Measurements from ENCODE around the gene PAF1.

Gene PAF1

DNA sequence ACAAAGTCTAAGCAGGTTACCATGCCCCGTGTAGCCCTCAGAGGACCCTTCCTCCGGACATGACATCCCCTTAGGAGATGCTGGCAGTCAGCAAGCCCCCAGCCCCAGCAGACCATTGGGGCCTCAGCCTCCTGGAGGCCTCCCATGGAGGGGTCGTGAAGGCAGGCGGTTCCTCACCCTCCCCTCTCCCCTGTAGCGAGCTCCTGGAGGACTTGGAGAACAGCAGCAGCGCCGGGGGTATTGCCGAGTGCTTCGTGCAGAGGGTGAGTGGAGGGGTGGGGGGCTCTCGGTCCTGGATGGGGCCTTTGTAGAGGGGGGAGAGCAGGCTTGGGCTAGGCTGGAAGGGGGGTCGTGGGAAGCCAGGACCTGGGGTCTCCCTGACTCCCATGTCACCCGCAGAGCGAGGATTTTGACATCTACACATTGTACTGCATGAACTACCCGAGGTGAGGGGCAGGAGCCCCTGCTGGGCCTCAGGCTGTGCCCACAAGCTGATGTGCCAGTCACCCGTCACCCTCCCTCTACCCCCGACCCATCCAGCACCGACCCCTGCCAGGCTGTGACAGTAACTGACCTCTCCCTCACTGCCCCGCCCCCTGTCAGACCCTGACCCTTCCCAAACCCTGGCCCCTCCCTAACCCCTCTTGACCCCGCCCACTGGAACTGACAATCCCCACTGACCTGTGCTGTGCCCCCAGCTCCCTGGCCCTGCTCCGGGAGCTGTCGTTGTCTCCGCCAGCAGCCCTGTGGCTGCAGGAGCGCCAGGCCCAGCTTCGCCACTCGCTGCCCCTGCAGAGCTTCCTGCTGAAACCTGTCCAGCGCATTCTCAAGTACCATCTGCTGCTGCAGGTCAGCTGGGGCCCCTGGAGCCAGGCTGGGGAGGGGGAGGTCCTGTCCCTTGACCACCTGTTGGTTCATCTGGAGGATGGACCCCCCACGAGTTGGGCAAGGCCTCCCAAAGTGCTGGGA lies 25.5 kb upstream of the PAF1 start:
- DNase-seq: no peak

DNA sequence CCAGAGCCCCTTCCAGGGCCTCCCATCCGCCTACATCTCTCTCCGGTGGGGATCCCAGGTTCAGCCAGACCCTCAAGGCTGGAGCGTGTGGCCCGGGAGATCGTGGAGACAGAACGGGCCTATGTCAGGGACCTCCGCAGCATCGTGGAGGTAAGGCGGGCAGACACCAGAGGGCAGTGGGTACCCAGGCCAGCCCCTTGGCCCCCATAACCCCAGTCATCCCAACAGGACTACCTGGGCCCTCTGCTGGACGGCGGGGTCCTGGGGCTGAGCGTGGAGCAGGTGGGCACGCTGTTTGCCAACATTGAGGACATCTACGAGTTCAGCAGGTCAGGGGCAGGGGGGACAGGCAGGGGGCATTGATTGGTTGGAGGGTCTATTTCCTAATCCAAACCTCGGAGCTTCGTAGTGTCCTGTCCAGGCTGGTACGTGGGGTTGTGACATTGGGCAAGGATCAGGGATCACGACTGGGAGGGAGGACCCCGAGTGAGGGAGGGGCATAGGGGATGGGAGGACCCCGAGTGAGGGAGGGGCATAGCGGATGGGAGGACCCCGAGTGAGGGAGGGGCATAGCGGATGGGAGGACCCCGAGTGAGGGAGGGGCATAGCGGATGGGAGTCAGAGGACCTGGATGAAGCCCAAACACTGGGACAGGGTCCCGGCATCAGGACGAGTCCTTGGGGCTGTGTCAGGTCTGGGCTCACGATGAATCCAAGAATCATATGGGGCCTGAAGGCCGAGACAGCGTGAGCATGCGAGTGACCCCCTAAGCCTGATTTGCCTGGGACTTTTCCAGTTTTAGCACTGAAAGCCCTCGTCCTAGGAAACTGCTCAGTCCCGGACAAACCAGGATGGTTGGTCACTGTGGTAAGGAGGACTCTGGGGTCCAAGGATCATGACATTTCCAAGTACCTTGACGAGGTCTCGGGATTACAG lies 24.5 kb upstream of the PAF1 start:
- no peak for DNase-seq

DNA sequence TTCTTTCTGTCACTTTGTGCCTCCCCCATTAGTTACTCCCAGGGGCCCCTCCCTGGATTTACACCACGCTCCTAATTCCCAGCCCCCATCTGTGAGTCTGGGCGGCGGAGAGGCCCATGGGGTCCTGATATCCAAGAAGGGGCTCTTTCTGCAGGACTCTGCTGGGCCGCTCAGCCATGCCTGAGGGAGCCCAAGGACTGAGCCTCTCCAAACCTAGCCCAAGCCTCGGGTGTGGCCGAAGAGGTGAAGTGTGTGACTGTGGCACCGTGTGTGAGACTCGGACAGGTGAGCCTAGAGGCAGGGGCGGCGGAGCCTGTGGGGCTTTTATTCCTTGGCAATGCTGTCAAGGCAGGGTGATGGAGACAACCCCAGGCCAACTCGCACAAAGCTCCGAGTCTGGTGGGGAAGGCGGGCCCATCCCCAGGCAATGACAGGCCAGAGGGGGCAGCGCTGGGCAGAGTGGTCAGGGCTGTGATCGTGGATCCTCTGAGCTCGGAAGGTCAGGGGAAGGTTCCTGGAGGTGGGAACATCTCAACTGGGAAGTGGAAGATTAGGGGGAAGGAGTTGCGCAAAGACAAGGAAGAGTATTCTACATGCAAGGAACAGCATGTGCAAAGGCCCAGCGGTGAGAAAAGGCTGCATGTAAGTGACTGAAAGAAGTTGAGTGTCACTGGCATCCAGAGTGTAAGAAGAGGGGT lies 23.2 kb upstream of the PAF1 start:
- no peak for DNase-seq

DNA sequence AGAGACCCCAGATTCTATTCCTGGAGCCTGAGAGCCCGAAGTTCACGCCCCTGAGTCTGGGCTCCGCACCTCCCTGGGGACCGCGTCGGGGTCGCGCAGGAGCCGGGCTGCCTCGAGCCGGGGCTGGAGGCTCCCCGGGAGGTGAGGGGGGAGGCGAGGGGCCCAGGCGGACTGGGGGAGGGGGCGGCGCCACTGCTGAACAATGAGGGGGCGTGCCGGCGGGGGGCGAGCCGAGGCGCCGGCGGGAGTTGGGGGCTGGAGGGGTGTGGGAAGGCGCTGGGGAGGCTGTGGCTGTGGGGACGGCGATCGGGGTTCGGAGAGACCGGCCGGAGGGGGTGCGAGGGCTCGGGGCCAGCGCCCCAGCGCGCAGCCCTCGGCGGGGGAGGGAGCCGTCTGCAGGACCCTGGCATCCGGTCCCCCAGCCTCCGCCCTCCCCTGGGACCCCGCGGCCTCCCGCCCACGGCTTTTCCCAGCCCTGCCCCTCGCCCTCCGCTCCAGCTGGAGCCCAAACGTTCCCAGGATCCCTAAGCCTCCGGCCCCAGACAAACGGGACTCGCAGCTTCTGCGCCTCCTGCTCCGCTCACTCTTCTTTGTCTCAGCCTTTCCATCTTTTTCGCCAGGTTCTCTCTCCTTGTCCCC lies 22.5 kb upstream of the PAF1 start:
- no peak for DNase-seq

DNA sequence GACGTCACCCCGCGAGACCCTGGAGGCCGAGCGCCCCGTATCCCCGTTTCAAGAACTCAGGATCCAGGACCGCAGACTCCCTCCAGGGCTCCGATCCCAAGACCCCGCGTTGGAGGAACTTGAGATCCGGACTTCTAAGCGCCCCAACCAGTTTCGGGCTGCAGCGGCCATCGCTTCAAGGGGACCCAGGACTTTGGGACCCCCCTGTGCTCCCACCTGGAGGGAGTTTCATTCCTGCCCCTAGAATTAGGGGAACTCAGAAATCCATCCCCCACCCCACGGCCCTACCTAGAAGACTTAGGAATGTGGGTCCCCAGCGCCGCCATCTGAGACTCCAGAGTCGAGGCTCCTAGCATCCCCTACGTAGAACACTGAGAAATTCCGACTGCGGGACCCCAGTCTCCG lies 22.0 kb upstream of the PAF1 start:
- DNase-seq: no peak

DNA sequence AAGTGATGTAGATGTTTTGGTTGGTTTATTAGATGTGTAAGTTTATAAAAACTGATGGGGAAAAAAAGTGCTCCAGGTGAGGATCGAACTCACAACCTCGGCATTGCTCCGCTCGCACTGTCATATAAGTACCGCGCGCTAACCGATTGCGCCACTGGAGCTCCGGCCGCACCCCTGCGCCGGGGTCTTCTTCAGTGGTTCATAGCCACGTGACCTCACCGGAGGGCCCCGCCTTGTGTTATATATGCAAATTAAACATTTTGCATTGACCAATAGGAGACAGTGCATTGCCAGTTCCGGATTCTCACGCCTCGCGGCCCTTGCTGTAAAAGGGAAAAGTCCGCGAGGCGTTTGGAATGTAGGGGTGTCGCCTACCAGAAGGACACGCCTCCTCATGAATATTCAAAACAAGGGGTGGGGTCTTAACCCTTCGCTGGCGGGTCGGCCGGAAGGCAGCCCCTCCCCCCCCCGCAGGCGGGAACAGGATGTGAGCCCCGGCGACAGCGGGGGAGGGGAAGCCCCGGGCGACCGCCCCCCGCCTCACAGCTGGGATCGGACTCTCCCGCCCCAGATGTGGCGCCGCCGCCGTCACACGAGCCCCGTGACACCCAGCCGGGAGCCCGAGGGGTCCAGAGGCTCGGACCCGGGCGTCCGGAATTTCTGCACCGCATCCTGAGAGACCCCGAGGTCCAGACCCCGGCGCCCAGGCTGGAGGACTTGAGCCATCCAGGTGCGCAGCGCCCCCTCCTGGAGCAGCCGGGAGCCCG lies 21.4 kb upstream of the PAF1 start, which contains the start of gene PLEKHG2:
Gene PLEKHG2 (plus strand): TSS at position 570 of the 767 bp plus-strand sequence. CDS start 1,418 bp downstream, outside the sequence.
- DNase-seq: peak; percentile 97

DNA sequence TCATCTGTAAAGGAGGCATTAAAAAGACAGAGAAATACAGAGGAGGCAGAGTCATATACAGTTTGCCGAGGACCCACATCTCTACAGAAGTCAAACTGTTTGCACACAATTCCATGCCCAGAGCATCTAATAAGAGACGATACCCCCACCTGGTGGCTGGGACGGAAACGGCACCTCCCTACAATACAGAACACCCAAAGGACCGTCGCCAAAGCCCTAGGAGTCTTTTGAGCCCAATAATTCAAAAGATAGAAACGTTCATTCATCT lies 20.9 kb upstream of the PAF1 start:
- peak; percentile 93 for DNase-seq

DNA sequence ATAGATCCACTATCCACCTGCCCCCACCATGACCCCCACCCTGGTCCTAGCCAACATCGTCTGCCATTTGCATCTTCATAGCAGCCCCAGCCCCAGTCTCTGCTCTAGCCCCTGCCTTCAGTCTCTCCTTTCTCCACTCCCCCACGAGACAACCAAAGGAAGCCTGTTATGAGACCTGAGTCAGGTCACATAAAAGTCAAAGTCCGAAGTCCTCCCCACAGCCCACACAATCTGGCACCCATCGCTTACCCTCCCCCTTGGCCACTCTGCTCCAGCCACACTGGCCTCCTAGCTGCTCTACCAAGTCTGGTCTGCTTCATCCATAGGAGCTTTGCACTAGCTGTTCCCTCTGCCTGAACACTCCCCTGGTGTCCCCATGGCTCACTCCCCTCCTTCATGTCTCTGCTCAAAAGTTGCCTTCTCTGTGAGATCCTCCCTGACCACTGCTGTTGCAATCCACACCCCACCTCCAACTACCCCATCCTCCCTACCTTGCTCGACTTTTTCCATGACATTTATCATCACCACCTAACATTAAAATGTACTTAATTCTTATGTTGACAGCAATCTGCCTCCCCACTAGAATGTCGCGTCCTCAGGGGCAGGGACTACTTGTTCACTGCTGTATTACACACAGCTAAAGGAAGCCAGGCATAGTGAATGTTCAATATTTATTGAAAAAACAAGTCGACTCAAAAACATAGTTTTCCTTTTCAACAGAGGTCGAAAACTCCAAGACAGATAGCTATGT lies 20.4 kb upstream of the PAF1 start:
- DNase-seq: no peak

DNA sequence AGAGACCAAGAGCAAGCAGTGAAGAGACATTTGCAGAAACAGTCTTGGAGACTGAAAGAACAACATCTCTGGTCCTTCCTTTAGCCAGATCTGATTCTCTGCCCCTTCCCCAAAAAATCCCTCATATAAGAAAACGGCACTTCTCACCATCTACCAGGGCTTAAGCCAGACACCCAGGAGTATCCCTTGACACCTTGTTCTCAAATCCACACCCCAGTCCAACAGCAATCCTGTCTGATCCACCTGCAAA lies 19.9 kb upstream of the PAF1 start:
- DNase-seq: no peak

DNA sequence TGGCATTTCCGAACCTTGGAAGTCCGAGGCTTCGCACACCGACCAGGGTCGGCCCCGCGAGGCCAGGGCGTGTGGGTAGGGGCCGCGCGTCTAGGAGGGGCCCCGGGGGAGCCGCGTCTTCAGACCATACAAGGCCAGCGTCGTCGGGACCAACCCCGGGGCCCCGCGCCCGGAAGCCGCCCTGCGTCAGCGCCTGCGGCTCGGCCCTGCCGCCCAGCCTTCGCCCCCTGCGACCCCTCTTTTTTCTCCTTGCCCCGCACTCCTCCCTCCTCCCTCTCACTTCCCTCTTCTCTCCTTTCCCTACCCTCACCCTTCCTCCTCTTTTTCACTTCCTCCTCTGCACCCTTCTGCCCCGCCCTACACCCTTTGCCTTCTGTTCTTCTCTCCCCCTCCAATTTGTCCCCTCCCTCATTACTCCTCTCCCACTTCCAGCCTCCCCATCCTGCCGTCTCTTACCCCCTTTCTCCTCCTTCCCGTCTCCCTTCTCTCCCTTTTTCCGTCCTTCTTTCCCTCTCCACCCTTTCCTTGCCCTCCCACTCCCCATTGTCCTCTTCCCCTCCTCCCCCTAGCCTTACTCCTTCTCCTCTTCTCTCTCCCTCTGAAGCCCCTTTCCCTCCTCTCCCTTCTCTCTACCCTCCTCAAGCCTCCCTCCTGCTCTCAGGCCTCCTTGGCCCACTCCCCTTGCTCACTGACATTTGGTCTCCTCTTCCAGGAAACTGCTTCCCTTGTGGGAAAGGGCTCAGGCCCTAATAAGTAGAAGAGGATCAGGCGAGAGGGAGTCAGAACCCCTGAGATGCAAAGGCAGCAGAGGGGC lies 19.3 kb upstream of the PAF1 start:
- DNase-seq: peak; percentile 63

DNA sequence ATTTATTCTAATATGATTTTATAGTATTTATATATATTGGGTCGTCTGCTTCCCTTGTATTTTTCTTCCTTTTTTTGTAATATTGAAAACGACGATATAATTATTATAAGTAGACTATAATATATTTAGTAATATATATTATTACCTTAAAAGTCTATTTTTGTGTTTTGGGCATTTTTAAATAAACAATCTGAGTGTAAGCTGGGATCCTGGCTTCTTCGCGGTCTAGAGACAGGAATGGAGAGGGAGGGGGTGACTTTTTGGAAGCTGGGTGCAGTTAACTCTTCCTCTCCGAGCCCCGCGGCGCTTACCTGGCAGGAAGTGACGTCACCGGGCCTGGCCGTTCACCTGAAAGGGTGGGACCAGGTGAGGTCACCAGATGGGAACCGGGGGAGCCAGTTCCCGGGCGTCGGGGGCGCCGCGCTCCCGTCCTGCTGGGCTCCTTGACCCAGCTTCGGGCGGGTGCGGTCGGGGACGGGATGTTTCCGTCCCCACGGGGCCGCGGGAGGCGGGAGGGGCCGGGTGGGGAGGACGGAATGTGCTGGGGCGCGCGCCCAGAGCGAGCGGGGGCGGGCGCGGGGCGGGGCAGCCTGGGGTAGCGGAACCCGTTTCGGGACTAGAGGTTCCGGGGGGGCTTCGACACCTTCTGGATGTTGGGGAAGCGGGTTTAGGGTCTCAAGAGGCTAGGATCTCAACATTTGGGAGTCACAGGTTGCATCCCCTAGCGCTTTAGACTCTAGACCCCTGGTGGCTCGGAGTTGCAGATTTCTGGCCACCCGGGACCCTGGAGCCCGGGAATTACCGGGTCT lies 18.5 kb upstream of the PAF1 start:
- peak; percentile 77 for DNase-seq

DNA sequence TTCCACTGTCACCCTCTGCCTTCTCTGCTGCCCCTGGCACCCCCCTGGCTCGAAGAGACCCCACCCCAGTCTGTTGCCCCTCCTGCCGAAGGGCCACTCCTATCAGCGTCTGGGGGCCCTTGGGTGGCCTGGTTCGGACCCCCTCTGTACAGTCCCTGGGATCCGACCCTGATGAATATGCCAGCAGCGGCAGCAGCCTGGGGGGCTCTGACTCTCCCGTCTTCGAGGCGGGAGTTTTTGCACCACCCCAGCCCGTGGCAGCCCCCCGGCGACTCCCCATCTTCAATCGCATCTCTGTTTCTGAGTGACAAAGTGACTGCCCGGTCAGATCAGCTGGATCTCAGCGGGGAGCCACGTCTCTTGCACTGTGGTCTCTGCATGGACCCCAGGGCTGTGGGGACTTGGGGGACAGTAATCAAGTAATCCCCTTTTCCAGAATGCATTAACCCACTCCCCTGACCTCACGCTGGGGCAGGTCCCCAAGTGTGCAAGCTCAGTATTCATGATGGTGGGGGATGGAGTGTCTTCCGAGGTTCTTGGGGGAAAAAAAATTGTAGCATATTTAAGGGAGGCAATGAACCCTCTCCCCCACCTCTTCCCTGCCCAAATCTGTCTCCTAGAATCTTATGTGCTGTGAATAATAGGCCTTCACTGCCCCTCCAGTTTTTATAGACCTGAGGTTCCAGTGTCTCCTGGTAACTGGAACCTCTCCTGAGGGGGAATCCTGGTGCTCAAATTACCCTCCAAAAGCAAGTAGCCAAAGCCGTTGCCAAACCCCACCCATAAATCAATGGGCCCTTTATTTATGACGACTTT lies 17.7 kb upstream of the PAF1 start:
- no peak for DNase-seq

DNA sequence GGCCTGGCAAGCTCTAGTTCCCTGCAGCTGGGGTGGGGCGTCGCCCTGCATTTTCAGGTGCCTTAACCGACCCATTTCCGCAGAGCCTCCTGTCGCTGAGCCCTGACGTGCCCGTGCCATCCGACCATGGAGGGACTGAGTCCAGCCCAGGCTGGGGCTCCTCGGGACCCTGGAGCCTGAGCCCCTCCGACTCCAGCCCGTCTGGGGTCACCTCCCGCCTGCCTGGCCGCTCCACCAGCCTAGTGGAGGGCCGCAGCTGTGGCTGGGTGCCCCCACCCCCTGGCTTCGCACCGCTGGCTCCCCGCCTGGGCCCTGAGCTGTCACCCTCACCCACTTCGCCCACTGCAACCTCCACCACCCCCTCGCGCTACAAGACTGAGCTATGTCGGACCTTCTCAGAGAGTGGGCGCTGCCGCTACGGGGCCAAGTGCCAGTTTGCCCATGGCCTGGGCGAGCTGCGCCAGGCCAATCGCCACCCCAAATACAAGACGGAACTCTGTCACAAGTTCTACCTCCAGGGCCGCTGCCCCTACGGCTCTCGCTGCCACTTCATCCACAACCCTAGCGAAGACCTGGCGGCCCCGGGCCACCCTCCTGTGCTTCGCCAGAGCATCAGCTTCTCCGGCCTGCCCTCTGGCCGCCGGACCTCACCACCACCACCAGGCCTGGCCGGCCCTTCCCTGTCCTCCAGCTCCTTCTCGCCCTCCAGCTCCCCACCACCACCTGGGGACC lies 16.9 kb upstream of the PAF1 start:
- DNase-seq: peak; percentile 77

DNA sequence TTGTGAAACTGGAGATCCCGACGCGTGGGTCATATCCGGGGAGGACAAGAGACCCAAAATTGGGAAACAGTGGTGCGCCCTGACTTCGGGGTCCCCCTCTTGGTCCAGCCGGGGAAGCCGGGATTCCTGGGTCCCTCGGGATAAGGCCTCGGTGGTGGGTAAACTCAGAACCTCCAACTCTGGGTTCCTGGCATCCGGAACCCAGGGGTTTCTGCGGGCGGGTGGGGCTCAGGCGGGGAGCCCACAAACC lies 16.4 kb upstream of the PAF1 start:
- DNase-seq: no peak

DNA sequence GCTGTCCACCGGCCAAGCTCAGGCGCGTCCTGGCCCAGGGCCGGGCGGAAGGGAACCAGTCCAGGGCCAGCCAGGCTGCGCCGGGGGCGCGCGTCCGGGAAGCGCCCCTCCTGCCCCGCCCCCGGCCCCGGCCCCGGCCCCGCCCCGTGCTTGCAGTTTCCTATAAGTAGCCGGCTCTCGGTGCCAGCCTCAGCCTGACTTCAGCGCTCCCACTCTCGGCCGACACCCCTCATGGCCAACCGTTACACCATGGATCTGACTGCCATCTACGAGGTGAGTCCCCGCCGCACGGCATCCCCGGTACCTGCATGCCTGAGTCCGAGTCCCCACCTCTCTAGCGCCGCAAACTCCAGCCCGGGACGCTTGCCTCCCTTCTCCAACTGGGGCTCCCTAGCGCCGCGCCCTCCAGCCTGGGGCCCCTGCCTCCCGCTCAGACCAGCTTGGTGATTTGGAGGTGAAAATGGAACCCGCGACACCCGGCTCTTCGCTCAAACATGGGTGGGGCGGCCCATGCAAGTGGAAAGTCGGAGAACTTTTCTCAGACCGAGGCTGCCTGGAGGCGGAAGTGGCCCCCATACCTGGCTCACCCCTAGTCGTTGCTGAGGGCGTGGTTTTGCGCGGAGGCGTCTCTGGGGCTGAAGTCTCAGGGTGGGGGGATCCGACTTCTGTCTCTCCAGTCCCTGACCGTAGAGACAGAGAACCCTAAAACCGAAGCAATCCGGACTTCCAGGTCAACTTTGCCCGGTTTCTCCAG lies 15.9 kb upstream of the PAF1 start, which contains the start of gene ZFP36:
Gene ZFP36 (plus strand): TSS at position 192 of the 754 bp plus-strand sequence. CDS start 58 bp downstream, at position 250.
- DNase-seq: peak; percentile 88

DNA sequence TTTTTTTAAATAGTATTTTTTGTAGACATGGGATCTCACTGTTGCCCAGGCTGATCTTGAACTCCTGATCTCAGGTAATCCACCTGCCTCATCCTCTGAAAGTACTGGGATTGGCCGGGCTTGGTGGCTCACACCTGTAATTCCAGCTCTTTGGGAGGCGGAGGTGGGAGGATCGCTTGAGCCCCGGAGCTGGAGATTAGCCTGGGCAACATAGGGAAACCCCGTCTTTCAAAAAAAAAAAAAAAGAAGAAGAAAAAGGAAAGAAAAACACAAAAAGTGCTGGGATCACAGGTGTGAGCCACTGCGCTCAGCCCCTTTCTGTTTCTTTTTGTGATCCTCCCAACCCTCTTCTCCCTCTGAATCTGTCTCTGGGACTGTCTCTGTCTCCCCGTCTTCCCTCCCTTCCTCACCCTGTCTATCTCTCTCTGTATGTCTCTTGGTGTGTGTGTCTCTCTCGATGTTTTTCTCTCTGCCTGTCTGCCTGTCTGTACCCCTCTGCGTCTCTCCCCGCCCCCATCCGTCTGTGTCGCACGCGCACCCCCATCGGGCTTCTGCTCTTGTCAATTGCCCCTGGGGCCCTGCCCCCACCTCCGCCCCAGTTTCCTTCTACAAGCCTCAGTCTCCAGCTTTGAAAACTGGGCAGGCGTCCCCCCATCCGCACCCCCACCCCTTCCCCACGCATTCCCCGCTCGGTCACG lies 15.2 kb upstream of the PAF1 start:
- DNase-seq: peak; percentile 91

All from activated gamma-delta T cell treated with Interleukin-2 at 50 U/mL for 16 hours (primary cell).